ENCODE measurements around the gene TWNK.

Gene TWNK

GRCh38 chr10:101010329-101010728 lies 23.0 kb downstream of the TWNK start:
- in situ Hi-C loops (cut with MboI; ENCODE audit: low sequenced_read_pairs), result no loop called here

- in situ Hi-C loops (cut with MboI; ENCODE audit: low sequenced_read_pairs), result no loop called here
Observed at GRCh38 chr10:101011517-101012423, 24.4 kb downstream of the TWNK start.

GRCh38 chr10:101012525-101013364 lies 25.4 kb downstream of the TWNK start:
- in situ Hi-C loops (cut with MboI; ENCODE audit: low sequenced_read_pairs), result no loop called here

GRCh38 chr10:101013365-101013825 lies 26.1 kb downstream of the TWNK start:
- in situ Hi-C loops (cut with MboI; ENCODE audit: low sequenced_read_pairs), result no loop called here

GRCh38 chr10:101014230-101014884 lies 27.0 kb downstream of the TWNK start:
- in situ Hi-C loops (cut with MboI; ENCODE audit: low sequenced_read_pairs), result no loop called here

- in situ Hi-C loops (cut with MboI; ENCODE audit: low sequenced_read_pairs), result no loop called here
Observed at GRCh38 chr10:101014966-101015581, 27.7 kb downstream of the TWNK start.

- in situ Hi-C loops (cut with MboI; ENCODE audit: low sequenced_read_pairs), result no loop called here
Observed at GRCh38 chr10:101015582-101015973, 28.2 kb downstream of the TWNK start.

- in situ Hi-C loops (cut with MboI; ENCODE audit: low sequenced_read_pairs), result no loop called here
Observed at GRCh38 chr10:101016814-101017213, 29.5 kb downstream of the TWNK start.

GRCh38 chr10:101018118-101018599 lies 30.8 kb downstream of the TWNK start:
- in situ Hi-C loops (cut with MboI; ENCODE audit: low sequenced_read_pairs), result no loop called here

- in situ Hi-C loops (cut with MboI; ENCODE audit: low sequenced_read_pairs), result no loop called here
Observed at GRCh38 chr10:101018600-101019439, 31.5 kb downstream of the TWNK start.

- in situ Hi-C loops (cut with MboI; ENCODE audit: low sequenced_read_pairs), result no loop called here
Observed at GRCh38 chr10:101019440-101019703, 32.0 kb downstream of the TWNK start.

GRCh38 chr10:101020427-101021075 lies 33.2 kb downstream of the TWNK start:
- in situ Hi-C loops (cut with MboI; ENCODE audit: low sequenced_read_pairs), result no loop called here

- in situ Hi-C loops (cut with MboI; ENCODE audit: low sequenced_read_pairs), result no loop called here
Observed at GRCh38 chr10:101021239-101021638, 33.9 kb downstream of the TWNK start.

- in situ Hi-C loops (cut with MboI; ENCODE audit: low sequenced_read_pairs), result no loop called here
Observed at GRCh38 chr10:101021692-101022251, 34.4 kb downstream of the TWNK start.

- in situ Hi-C loops (cut with MboI; ENCODE audit: low sequenced_read_pairs), result no loop called here
Observed at GRCh38 chr10:101022967-101023705, 35.8 kb downstream of the TWNK start.

- in situ Hi-C loops (cut with MboI; ENCODE audit: low sequenced_read_pairs), result no loop called here
Observed at GRCh38 chr10:101027106-101027720, 39.9 kb downstream of the TWNK start.

- in situ Hi-C loops (cut with MboI; ENCODE audit: low sequenced_read_pairs), result no loop called here
Observed at GRCh38 chr10:101028446-101029337, 41.3 kb downstream of the TWNK start.
